DND-41 (cell line): ENCODE measurements around the gene ZNF511.

Source experiments
- CTCF ChIP-seq: IDR thresholded peaks from 2 replicates; pipeline ENCODE4 v1.5.1; 2012; ENCODE audit warnings: borderline replicate concordance, low read length, moderate library complexity, mild to moderate bottlenecking; ENCODE audit not compliant: poor library complexity, severe bottlenecking; ENCODE audit errors: extremely low read depth
- EZH2 ChIP-seq: IDR thresholded peaks from 3 replicates; pipeline ENCODE4 v1.6.1; 2012; ENCODE audit warnings: borderline replicate concordance, low read depth, mild to moderate bottlenecking, moderate library complexity, low read length, inconsistent platforms; ENCODE audit not compliant: severe bottlenecking

GRCh38 chr10:133361227-133361626 lies 52.5 kb downstream of the ZNF511 start:
- TF ChIP-seq CTCF (no peak), EZH2 (no peak)
